Fibroblast of lung (primary cell): ENCODE results near the gene GNS. TPM values are rescaled to one million over a fixed set of nuclear protein-coding genes. Genes with fewer than 3 reads are reported as not detected.

ENCODE experiments used
- DNase-seq, 2 donors: peaks; one replicate each; pipeline versions ENCODE4 v3.0.0 to v3.0.0-alpha.2; 2010; ENCODE audit warnings: low read depth in 2 of 2
- H2AFZ ChIP-seq: 2 replicates; pipeline ENCODE4 v1.5.1; 2012; ENCODE audit warnings: low read length, control low read depth, inconsistent platforms
- H3K27ac ChIP-seq: 2 replicates; pipeline ENCODE4 v1.5.1; 2011; ENCODE audit warnings: low read length, control low read depth; ENCODE audit not compliant: insufficient read depth
- H3K27me3 ChIP-seq: 2 replicates; pipeline ENCODE4 v1.5.1; 2011; ENCODE audit warnings: mild to moderate bottlenecking, low read length; ENCODE audit not compliant: control insufficient read depth, insufficient read depth
- H3K36me3 ChIP-seq: 2 replicates; pipeline ENCODE4 v1.5.1; 2011; ENCODE audit warnings: low read length; ENCODE audit not compliant: control insufficient read depth, insufficient read depth
- H3K4me1 ChIP-seq: 2 replicates; pipeline ENCODE4 v1.5.1; 2011; ENCODE audit warnings: low read length; ENCODE audit not compliant: control insufficient read depth, insufficient read depth; ENCODE audit errors: extremely low read depth
- H3K4me2 ChIP-seq: 2 replicates; pipeline ENCODE4 v1.5.1; 2011; ENCODE audit warnings: low read length, control low read depth; ENCODE audit not compliant: insufficient read depth; ENCODE audit errors: extremely low read depth
- H3K4me3 ChIP-seq, 4 experiments: fragments of 200-600 bp in 1 of 4; sonication (generic) in 1 of 4; replicated peaks in 1 of 4; 2 replicates each; pipeline ENCODE4 v1.5.1; 2011 to 2016; ENCODE audit warnings: low read length in 4 of 4, low read depth in 3 of 4, mild to moderate bottlenecking in 3 of 4, control low read depth in 2 of 4, inconsistent platforms in 1 of 4, mixed read lengths in 1 of 4; ENCODE audit not compliant: insufficient read depth in 1 of 4; ENCODE audit errors: control extremely low read depth in 1 of 4
- H3K79me2 ChIP-seq: 2 replicates; pipeline ENCODE4 v1.5.1; 2012; ENCODE audit warnings: mild to moderate bottlenecking, low read length, inconsistent platforms; ENCODE audit not compliant: control insufficient read depth, insufficient read depth
- H3K9ac ChIP-seq: 2 replicates; pipeline ENCODE4 v1.5.1; 2011; ENCODE audit warnings: mild to moderate bottlenecking, low read length, control low read depth; ENCODE audit not compliant: insufficient read depth
- H3K9me3 ChIP-seq: 2 replicates; pipeline ENCODE4 v1.5.1; 2012; ENCODE audit warnings: low read depth, low read length; ENCODE audit not compliant: control insufficient read depth, insufficient read depth
- H4K20me1 ChIP-seq: 2 replicates; pipeline ENCODE4 v1.5.1; 2011; ENCODE audit warnings: low read length; ENCODE audit not compliant: control insufficient read depth, insufficient read depth; ENCODE audit errors: extremely low read depth
- CTCF ChIP-seq, 2 donors: IDR thresholded peaks in 1 of 2; conservative IDR thresholded peaks in 1 of 2; 1 replicate in 1 of 2; 2 replicates in 1 of 2; pipeline ENCODE4 v1.5.1; 2011 to 2012; ENCODE audit warnings: low read length in 2 of 2, control low read depth in 1 of 2, inconsistent platforms in 1 of 2, low read depth in 1 of 2, mild to moderate bottlenecking in 1 of 2
- EZH2 ChIP-seq: IDR thresholded peaks from 2 replicates; pipeline ENCODE4 v1.5.1; 2012; ENCODE audit warnings: low read length, control low read depth, mild to moderate bottlenecking; ENCODE audit errors: missing control alignments
- polyA plus RNA-seq, 2 donors: library from polyadenylated mRNA; depleted of rRNA in 1 of 2; stranded (reverse) in 1 of 2; unstranded in 1 of 2; fragments of >200 nt; gene quantifications; 2 replicates each; pipeline ENCODE4 v1.2.1, GENCODE V29; 2011 to 2012; ENCODE audit warnings: missing spikeins in 1 of 2
- total RNA-seq: library from RNA; depleted of rRNA; stranded (reverse); fragments of >200 nt; gene quantifications from 2 replicates; pipeline ENCODE4 v1.2.1, GENCODE V29; 2014

GNS gene
- total and polyA plus RNA-seq, 2 donors (not counting 1 experiment from before 2014, with no cell fraction given) = 219 to 249 TPM

- Histone ChIP-seq H3K79me2 (no peaks in the 10 kb centered on the region), H3K27ac (no peak overlapping the region), H3K4me1 (no peaks in the 10 kb centered on the region), H3K4me3 (no peak overlapping the region), H3K27me3 (peaks cover 10% of the 10 kb centered on the region), H3K9ac (no peak overlapping the region), H2AFZ (no peak overlapping the region), H3K4me2 (no peak overlapping the region), H3K9me3 (no peaks in the 10 kb centered on the region), H4K20me1 (no peaks in the 10 kb centered on the region), H3K36me3 (no peaks in the 10 kb centered on the region)
- TF ChIP-seq CTCF (conservative IDR thresholded peaks at IDR 0.05 in 1 of 2, IDR thresholded peaks at IDR 0.05 in 1 of 2; ENCODE audit: low read depth in 1 of 2, low read length in 2 of 2) (peak; percentile 75 to 79), EZH2 (no peak)
- peak; percentile 87 to 96 for DNase-seq
These were observed 37.1 kb upstream of the GNS start for GRCh38 chr12:64796205-64796845.

- Histone ChIP-seq H3K9ac (no peak overlapping the region), H3K4me1 (no peaks in the 10 kb centered on the region)
- TF ChIP-seq CTCF (conservative IDR thresholded peaks at IDR 0.05 in 1 of 2, IDR thresholded peaks at IDR 0.05 in 1 of 2; ENCODE audit: low read depth in 1 of 2, low read length in 2 of 2) (no peak), EZH2 (no peak)
These were observed 35.1 kb upstream of the GNS start for GRCh38 chr12:64794305-64794704.

GRCh38 chr12:64793610-64794009 is 34.4 kb upstream of the GNS start:
- Histone ChIP-seq H2AFZ (no peak overlapping the region), H4K20me1 (no peaks in the 10 kb centered on the region), H3K27ac (no peak overlapping the region), H3K79me2 (no peaks in the 10 kb centered on the region), H3K36me3 (no peaks in the 10 kb centered on the region), H3K4me1 (no peaks in the 10 kb centered on the region), H3K9me3 (no peaks in the 10 kb centered on the region), H3K4me2 (no peak overlapping the region), H3K9ac (no peak overlapping the region), H3K27me3 (peaks cover 6% of the 10 kb centered on the region), H3K4me3 (no peak overlapping the region)
- no peak for TF ChIP-seq EZH2
- no peak for TF ChIP-seq CTCF (conservative IDR thresholded peaks at IDR 0.05 in 1 of 2, IDR thresholded peaks at IDR 0.05 in 1 of 2; ENCODE audit: low read depth in 1 of 2, low read length in 2 of 2)
- DNase-seq = no peak

More at GRCh38 chr12:64794305-64794704, 35.1 kb upstream of the GNS start:
- Histone ChIP-seq H3K27ac (no peak overlapping the region), H4K20me1 (no peaks in the 10 kb centered on the region), H3K9me3 (no peaks in the 10 kb centered on the region), H3K36me3 (no peaks in the 10 kb centered on the region), H3K27me3 (peaks cover 10% of the 10 kb centered on the region), H3K4me3 (no peak overlapping the region), H3K79me2 (no peaks in the 10 kb centered on the region), H3K4me2 (no peak overlapping the region), H2AFZ (no peak overlapping the region)
- DNase-seq = no peak
